B cell (primary cell): Measurements from ENCODE around the gene PSMB2. TPM values are rescaled to one million over a fixed set of nuclear protein-coding genes. Genes with fewer than 3 reads are reported as not detected.

Experiments
- ATAC-seq: fragments of 200-7000 bp; cut with Tn5 transposase; one replicate; pipeline ENCODE4 v1.10.0; 2021; ENCODE audit warnings: low read depth, mild to moderate bottlenecking, moderate number of reproducible peaks, moderate library complexity
- CTCF ChIA-PET: fragments of 350-600 bp; sonication (Branson Sonifier 250); formaldehyde crosslinking; loops from one replicate; lab custom pipeline; 2021; ENCODE audit warnings: antibody characterized with exemption, inconsistent platforms; lab: Charles Lee
- POLR2A ChIA-PET: fragments of 350-600 bp; sonication (Branson Sonifier 250); formaldehyde crosslinking; loops from one replicate; lab custom pipeline; 2021; ENCODE audit warnings: antibody characterized with exemption; lab: Charles Lee
- DNase-seq: peaks from one replicate; pipeline ENCODE4 v3.0.0; 2013
- H2AFZ ChIP-seq: 2 replicates; pipeline ENCODE4 v1.6.1; 2012; ENCODE audit warnings: mild to moderate bottlenecking, low read depth, low read length; ENCODE audit not compliant: insufficient read depth, poor library complexity, severe bottlenecking
- H3K27ac ChIP-seq, 2 donors: 1 replicate in 1 of 2; 2 replicates in 1 of 2; pipeline ENCODE4 v1.5.1; 2012 to 2013; ENCODE audit warnings: low read length in 2 of 2, mild to moderate bottlenecking in 2 of 2, moderate library complexity in 1 of 2
- H3K27me3 ChIP-seq, 4 experiments: fragments of 200-600 bp in 1 of 4; sonication (generic) in 1 of 4; replicated peaks in 1 of 4; 1 replicate in 2 of 4; 2 replicates in 2 of 4; pipeline versions ENCODE4 v1.6.1 to v1.7.0; 2013 to 2016; ENCODE audit warnings: low read length in 3 of 4, mild to moderate bottlenecking in 2 of 4, mixed read lengths in 1 of 4, moderate library complexity in 1 of 4; ENCODE audit not compliant: insufficient read depth in 4 of 4, control insufficient read depth in 3 of 4; ENCODE audit errors: control extremely low read depth in 1 of 4
- H3K36me3 ChIP-seq, 2 experiments: replicated peaks in 1 of 2; 1 replicate in 1 of 2; 2 replicates in 1 of 2; pipeline versions ENCODE4 v1.6.1 to v1.7.1; 2013; ENCODE audit warnings: low read length in 1 of 2; ENCODE audit not compliant: insufficient read depth in 2 of 2, control insufficient read depth in 1 of 2; ENCODE audit errors: control extremely low read depth in 1 of 2, extremely low read depth in 1 of 2
- H3K4me1 ChIP-seq, 2 donors: fragments of 200-600 bp in 1 of 2; sonication (generic) in 1 of 2; 1 replicate in 1 of 2; 2 replicates in 1 of 2; pipeline versions ENCODE4 v1.5.1 to v1.6.1; 2013 to 2017; ENCODE audit warnings: low read length in 2 of 2; ENCODE audit not compliant: control insufficient read depth in 2 of 2, insufficient read depth in 2 of 2
- H3K4me2 ChIP-seq: replicated peaks from 2 replicates; pipeline ENCODE3; 2012; ENCODE audit warnings: mild to moderate bottlenecking, low read depth, low read length; ENCODE audit not compliant: poor library complexity, severe bottlenecking
- H3K4me3 ChIP-seq, 5 experiments: fragments of 200-600 bp in 1 of 5; sonication (generic) in 1 of 5; 1 replicate in 3 of 5; 2 replicates in 2 of 5; pipeline versions ENCODE4 v1.5.1 to v1.7.0; 2011 to 2016; ENCODE audit warnings: low read length in 4 of 5, mild to moderate bottlenecking in 4 of 5, low read depth in 2 of 5, control low read depth in 1 of 5, moderate library complexity in 1 of 5; ENCODE audit not compliant: insufficient read depth in 1 of 5; ENCODE audit errors: control extremely low read depth in 1 of 5, extremely low read depth in 1 of 5
- H3K79me2 ChIP-seq: fragments of 200-600 bp; sonication (generic); one replicate; pipeline ENCODE4 v1.6.0; 2016; ENCODE audit warnings: low read length; ENCODE audit not compliant: control insufficient read depth, insufficient read depth
- H3K9ac ChIP-seq: fragments of 200-600 bp; sonication (generic); 2 replicates; pipeline ENCODE4 v1.6.1; 2017; ENCODE audit warnings: mild to moderate bottlenecking, low read length, moderate library complexity
- H3K9me3 ChIP-seq, 3 donors: one replicate each; pipeline versions ENCODE4 v1.6.1 to v1.7.1; 2013; ENCODE audit warnings: low read length in 2 of 3; ENCODE audit not compliant: control insufficient read depth in 2 of 3, insufficient read depth in 1 of 3; ENCODE audit errors: control extremely low read depth in 1 of 3
- H4K20me1 ChIP-seq: 2 replicates; pipeline ENCODE4 v1.6.0; 2012; ENCODE audit warnings: mild to moderate bottlenecking, low read length; ENCODE audit not compliant: insufficient read depth, control insufficient read depth, poor library complexity, severe bottlenecking
- H3K27ac Mint-ChIP-seq: one replicate; pipeline ENCODE4 v1.8.0; 2021; ENCODE audit warnings: mixed read lengths
- H3K27me3 Mint-ChIP-seq: one replicate; pipeline ENCODE4 v1.8.0; 2021; ENCODE audit warnings: mixed read lengths
- H3K4me1 Mint-ChIP-seq: one replicate; pipeline ENCODE4 v1.8.0; 2021; ENCODE audit warnings: mixed read lengths
- H3K4me3 Mint-ChIP-seq: one replicate; pipeline ENCODE4 v1.8.0; 2021; ENCODE audit warnings: mixed read lengths
- H3K9me3 Mint-ChIP-seq: one replicate; pipeline ENCODE4 v1.8.0; 2022; ENCODE audit warnings: mixed read lengths; ENCODE audit not compliant: insufficient read depth
- EZH2 ChIP-seq: IDR thresholded peaks from 2 replicates; pipeline ENCODE4 v1.6.1; 2012; ENCODE audit warnings: borderline replicate concordance, low read depth, mild to moderate bottlenecking, moderate library complexity, low read length; ENCODE audit not compliant: insufficient read depth, poor library complexity, severe bottlenecking
- WGBS: methylation state at CpG from one replicate; pipeline ENCODE4 v1.1.5; 2013; ENCODE audit warnings: missing lambda C conversion rate; ENCODE audit not compliant: insufficient coverage; 5-methylcytosine and 5-hydroxymethylcytosine counted together
- intact Hi-C: fragments of 100-400 bp; cut with micrococcal nuclease; formaldehyde crosslinking; loops from one replicate; pipeline ENCODE4 v1.10.0; 2022
- polyA plus RNA-seq: library from polyadenylated mRNA; depleted of rRNA; stranded (reverse); fragments of >200 nt; gene quantifications from 2 replicates; pipeline ENCODE4 v1.2.3, GENCODE V29; 2012
- total RNA-seq, 2 donors: library from RNA; stranded (reverse); fragments of 120-200 nt in 1 of 2; gene quantifications; 1 replicate in 1 of 2; 2 replicates in 1 of 2; pipeline versions ENCODE4 v1.2.3 to v1.2.4, GENCODE V29; 2013 to 2022
- TF ChIP-seq, protein P1 (sequence below): fragments of 200-600 bp; IDR thresholded peaks from one replicate; pipeline ENCODE4 v1.8.0; 2022; ENCODE audit warnings: antibody characterized with exemption, mild to moderate bottlenecking

The PSMB2 gene
- total and polyA plus RNA-seq, 2 donors (not counting 1 experiment from before 2014, with no cell fraction given): 20.5 to 26.2 TPM

DNA sequence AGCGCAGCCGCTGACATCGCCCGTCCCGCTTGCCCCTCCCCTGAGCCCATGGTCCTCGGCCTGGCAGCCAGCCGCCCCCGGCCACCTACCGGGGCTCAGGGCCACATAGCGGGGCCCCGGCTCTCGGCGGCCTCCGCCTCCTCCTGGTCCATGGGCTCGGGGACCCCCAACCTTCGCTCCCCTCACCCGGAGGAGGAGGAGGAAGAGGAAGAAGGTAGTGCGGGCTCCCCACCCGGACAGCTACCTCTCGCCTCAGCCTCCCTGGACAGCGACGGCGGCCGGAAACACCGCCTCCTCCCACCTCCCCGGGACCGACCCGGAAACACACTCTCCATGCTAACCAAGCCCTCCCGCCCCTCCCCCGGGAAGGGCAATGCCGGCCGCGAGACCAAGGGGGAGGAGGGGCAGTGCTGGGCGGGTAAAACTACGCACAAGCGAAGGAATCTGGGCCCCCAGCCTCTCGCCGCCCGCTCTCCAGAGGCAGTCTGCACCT, 84.2 kb downstream of the PSMB2 start, which contains the start of gene KIAA0319L:
Gene KIAA0319L (minus strand): TSS at position 286 of the 493 bp plus-strand sequence. CDS start 2,912 bp downstream, outside the sequence.
- under 1% methylated on average over 22 of the region's 39 CpGs for WGBS
- peak; percentile 71 for ATAC-seq
- TF ChIP-seq, protein P1, sequence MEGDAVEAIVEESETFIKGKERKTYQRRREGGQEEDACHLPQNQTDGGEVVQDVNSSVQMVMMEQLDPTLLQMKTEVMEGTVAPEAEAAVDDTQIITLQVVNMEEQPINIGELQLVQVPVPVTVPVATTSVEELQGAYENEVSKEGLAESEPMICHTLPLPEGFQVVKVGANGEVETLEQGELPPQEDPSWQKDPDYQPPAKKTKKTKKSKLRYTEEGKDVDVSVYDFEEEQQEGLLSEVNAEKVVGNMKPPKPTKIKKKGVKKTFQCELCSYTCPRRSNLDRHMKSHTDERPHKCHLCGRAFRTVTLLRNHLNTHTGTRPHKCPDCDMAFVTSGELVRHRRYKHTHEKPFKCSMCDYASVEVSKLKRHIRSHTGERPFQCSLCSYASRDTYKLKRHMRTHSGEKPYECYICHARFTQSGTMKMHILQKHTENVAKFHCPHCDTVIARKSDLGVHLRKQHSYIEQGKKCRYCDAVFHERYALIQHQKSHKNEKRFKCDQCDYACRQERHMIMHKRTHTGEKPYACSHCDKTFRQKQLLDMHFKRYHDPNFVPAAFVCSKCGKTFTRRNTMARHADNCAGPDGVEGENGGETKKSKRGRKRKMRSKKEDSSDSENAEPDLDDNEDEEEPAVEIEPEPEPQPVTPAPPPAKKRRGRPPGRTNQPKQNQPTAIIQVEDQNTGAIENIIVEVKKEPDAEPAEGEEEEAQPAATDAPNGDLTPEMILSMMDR: no peak
- TF ChIP-seq EZH2: no peak
- H3K9me3 ChIP-seq: no peaks in the 10 kb centered on the region
- H3K27ac Mint-ChIP-seq: peak within 1 kb of the TSS; percentile 99
- peaks cover 31% of the 10 kb centered on the region for H3K79me2 ChIP-seq
- no peaks in the 10 kb centered on the region for H3K9me3 Mint-ChIP-seq
- H3K4me1 ChIP-seq: peaks cover 15 to 26% of the 10 kb centered on the region in 2 donors
- intact Hi-C loops: loop anchor here (1.0 to 10.0 kb wide), 6 partner anchors 20 to 702 kb away; partner anchors contain the start of genes PSMB2, SFPQ, SMIM12 and ZMYM6
- no peaks in the 10 kb centered on the region for H3K27me3 ChIP-seq
- H3K9ac ChIP-seq: peak within 1 kb of the TSS; percentile 93
- H3K4me2 ChIP-seq: peak within 1 kb of the TSS; percentile 94
- H4K20me1 ChIP-seq: no peaks in the 10 kb centered on the region
- POLR2A ChIA-PET: interaction anchor here (0.5 to 1.9 kb wide), 4 partner anchors 10 to 215 kb away, joined by 3 to 7 read pairs (median 4); partner anchors contain the start of gene CLSPN
- CTCF ChIA-PET: interaction anchor here (0.9 to 2.4 kb wide), 6 partner anchors 8 to 705 kb away, joined by 3 to 13 read pairs (median 7); no protein-coding TSS in a partner anchor
- H3K4me3 ChIP-seq: peak within 1 kb of the TSS; percentile 82 to 94 (median 90)
- peak within 1 kb of the TSS; percentile 98 for H3K4me3 Mint-ChIP-seq
- H3K36me3 ChIP-seq: peaks cover 5 to 15% of the 10 kb centered on the region in 2 experiments
- H3K27me3 Mint-ChIP-seq: no peaks in the 10 kb centered on the region
- peak within 1 kb of the TSS; percentile 89 for H2AFZ ChIP-seq
- peaks cover 41% of the 10 kb centered on the region for H3K4me1 Mint-ChIP-seq
- peak within 1 kb of the TSS; percentile 68 to 82 for H3K27ac ChIP-seq
- DNase-seq: no peak
